ENCODE data around the gene IL4. TPM values are rescaled to one million over a fixed set of nuclear protein-coding genes. Genes with fewer than 3 reads are reported as not detected.

IL4 gene
- total RNA-seq, 1 experiment from 2014 or later: not detected

- no peak for DNase-seq (ENCODE audit: low read depth)
These were observed 15.1 kb upstream of the IL4 start for GRCh38 chr5:132658381-132659302.

GRCh38 chr5:132659598-132660493 lies 13.9 kb upstream of the IL4 start:
- no peak for DNase-seq (ENCODE audit: low read depth)

- no peak for DNase-seq (ENCODE audit: low read depth)
These were observed 12.4 kb upstream of the IL4 start for GRCh38 chr5:132661231-132662003.

GRCh38 chr5:132662004-132662401 lies 11.8 kb upstream of the IL4 start:
- no peak for DNase-seq (ENCODE audit: low read depth)

- DNase-seq (ENCODE audit: low read depth): no peak
These were observed 10.6 kb upstream of the IL4 start for GRCh38 chr5:132662925-132663770.

- no peak for DNase-seq (ENCODE audit: low read depth)
These were observed 9.8 kb upstream of the IL4 start for GRCh38 chr5:132663771-132664695.

- no peak for DNase-seq (ENCODE audit: low read depth)
These were observed 9.0 kb upstream of the IL4 start for GRCh38 chr5:132664696-132665209.

- DNase-seq (ENCODE audit: low read depth): no peak
These were observed 8.2 kb upstream of the IL4 start for GRCh38 chr5:132665574-132666080.

- no peak for DNase-seq (ENCODE audit: low read depth)
These were observed 7.3 kb upstream of the IL4 start for GRCh38 chr5:132666310-132667123.

GRCh38 chr5:132667309-132667708 lies 6.5 kb upstream of the IL4 start:
- no peak for DNase-seq (ENCODE audit: low read depth)

GRCh38 chr5:132667761-132668705 lies 5.8 kb upstream of the IL4 start:
- no peak for DNase-seq (ENCODE audit: low read depth)

GRCh38 chr5:132668706-132669454 lies 4.9 kb upstream of the IL4 start:
- no peak for DNase-seq (ENCODE audit: low read depth)

- no peak for DNase-seq (ENCODE audit: low read depth)
These were observed 4.4 kb upstream of the IL4 start for GRCh38 chr5:132669455-132669820.

- DNase-seq (ENCODE audit: low read depth): no peak
These were observed 3.6 kb upstream of the IL4 start for GRCh38 chr5:132669966-132670882.

GRCh38 chr5:132671000-132671399 lies 2.8 kb upstream of the IL4 start:
- no peak for DNase-seq (ENCODE audit: low read depth)

- DNase-seq (ENCODE audit: low read depth): no peak
These were observed 301 bp upstream of the IL4 start for GRCh38 chr5:132673488-132673887.

Data from Daoy (cell line).